Measurements from ENCODE around the gene TRIM40.

Gene TRIM40

DNA sequence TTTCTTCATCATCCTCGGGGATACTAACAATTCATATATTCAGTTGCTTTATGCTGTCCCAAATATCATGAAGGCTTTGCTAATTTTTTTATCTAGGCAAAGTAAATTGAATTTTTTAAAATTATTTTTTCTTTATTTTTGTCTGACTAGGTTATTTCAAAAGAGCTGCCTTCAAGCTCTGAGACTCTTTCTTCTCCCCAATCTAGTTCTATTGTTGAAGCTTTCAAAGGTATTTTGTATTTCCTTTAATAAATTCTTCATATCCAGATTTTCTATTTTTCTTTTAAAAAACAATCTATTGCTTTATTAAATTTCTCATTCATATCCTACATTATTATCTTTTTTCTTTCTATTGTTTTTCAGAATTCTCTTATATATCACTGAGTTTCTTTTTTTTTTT is 44.2 kb downstream of the TRIM40 start:
- CTCF ChIA-PET = no interaction called here
- no peak for DNase-seq (ENCODE audit: extremely low spot score)
- no peak for TF ChIP-seq ZNF384 (IDR thresholded peaks at IDR 0.05)
- TF ChIP-seq, protein P1, sequence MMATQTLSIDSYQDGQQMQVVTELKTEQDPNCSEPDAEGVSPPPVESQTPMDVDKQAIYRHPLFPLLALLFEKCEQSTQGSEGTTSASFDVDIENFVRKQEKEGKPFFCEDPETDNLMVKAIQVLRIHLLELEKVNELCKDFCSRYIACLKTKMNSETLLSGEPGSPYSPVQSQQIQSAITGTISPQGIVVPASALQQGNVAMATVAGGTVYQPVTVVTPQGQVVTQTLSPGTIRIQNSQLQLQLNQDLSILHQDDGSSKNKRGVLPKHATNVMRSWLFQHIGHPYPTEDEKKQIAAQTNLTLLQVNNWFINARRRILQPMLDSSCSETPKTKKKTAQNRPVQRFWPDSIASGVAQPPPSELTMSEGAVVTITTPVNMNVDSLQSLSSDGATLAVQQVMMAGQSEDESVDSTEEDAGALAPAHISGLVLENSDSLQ (IDR thresholded peaks at IDR 0.05) = no peak
- POLR2A ChIA-PET = no interaction called here

DNA sequence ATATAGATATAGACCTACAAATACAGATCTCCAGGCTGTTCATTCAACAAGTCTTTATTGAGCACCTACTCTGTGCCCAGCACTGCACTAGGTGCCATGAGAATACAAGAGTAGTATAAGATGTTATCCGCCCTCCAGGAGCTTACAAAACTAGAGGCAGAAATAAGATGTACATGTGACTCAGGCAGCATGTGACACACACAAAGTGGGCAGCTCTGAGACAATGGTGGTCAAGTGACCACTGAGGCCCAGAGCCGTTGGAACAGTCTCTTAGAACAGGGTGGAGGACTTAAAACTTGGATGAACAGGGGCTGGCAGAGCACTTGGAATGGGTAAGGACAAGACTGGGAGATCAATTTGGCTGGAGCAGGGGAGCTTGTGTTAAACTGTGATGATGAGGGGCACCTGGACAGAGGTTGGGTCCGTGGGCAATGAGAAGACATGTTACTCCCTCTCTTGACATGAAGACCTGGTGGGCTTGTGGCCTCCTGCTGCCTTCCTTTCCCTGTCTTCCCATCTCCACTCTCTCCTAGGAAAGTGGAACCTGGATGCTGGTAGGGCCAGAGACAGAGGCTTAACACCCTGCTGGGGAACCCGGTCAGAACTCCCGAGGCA is 48.6 kb downstream of the TRIM40 start:
- POLR2A ChIA-PET = no interaction called here

DNA sequence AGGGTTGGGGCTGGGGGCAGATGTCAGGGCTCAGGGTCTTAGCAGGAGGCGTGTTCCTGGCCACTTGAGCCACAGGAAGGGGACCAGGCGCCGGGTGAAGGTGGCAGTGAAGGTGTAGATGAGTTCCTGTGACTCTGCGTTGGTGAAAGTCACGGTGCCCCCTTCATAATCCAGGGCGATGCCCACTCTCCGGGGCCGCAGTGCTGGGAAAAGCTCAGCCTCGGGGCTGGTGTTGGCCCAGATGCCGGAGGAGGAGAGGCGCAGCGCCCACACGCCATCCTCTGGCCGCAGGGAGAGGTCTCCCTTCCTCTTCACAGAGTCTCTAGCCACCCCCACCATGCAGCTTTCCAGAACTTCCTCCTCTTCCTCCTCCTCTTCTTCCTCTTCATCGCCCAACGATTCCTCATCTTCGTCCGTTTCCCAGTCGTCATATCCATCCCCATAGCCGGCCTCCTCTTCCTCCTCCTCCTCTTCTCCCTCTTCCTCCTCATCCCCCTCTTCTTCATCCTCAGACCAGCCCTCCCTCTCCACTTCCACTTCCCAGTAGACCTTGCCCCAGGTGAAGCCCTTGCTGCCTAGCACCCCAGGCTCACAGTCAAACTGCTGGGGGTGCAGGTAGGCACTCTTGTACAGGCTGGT is 50.0 kb downstream of the TRIM40 start:
- no peak for DNase-seq (ENCODE audit: extremely low spot score)
- TF ChIP-seq SP1 (IDR thresholded peaks at IDR 0.05) = no peak
- no peak for TF ChIP-seq FOXK2 (IDR thresholded peaks at IDR 0.05)
- TF ChIP-seq FOXA1 (IDR thresholded peaks at IDR 0.05) = no peak
- TF ChIP-seq LEF1 (IDR thresholded peaks at IDR 0.05; ENCODE audit: borderline replicate concordance) = no peak
- no peak for TF ChIP-seq FOXM1 (IDR thresholded peaks at IDR 0.05; ENCODE audit: borderline replicate concordance)
- no peak for TF ChIP-seq TARDBP (IDR thresholded peaks at IDR 0.05)
- no peak for TF ChIP-seq BHLHE40 (IDR thresholded peaks at IDR 0.05; ENCODE audit: borderline replicate concordance)
- TF ChIP-seq L3MBTL2 (conservative IDR thresholded peaks at IDR 0.05) = no peak
- CTCF ChIA-PET = no interaction called here
- POLR2A ChIA-PET = no interaction called here

More for the DNA sequence above, 48.6 kb downstream of the TRIM40 start:
- TF ChIP-seq SUZ12 (IDR thresholded peaks at IDR 0.05) = no peak
- no peak for TF ChIP-seq FOXM1 (IDR thresholded peaks at IDR 0.05; ENCODE audit: borderline replicate concordance)
- TF ChIP-seq BHLHE40 (IDR thresholded peaks at IDR 0.05; ENCODE audit: borderline replicate concordance) = no peak
- no peak for TF ChIP-seq ZNF384 (IDR thresholded peaks at IDR 0.05)
- no peak for TF ChIP-seq ELF4 (IDR thresholded peaks at IDR 0.05)
- no peak for TF ChIP-seq FOXA1 (IDR thresholded peaks at IDR 0.05)
- TF ChIP-seq LEF1 (IDR thresholded peaks at IDR 0.05; ENCODE audit: borderline replicate concordance) = no peak
- TF ChIP-seq CTBP1 (IDR thresholded peaks at IDR 0.05; ENCODE audit: borderline replicate concordance) = no peak
- no peak for TF ChIP-seq HDGF (IDR thresholded peaks at IDR 0.05; ENCODE audit: borderline replicate concordance)
- TF ChIP-seq ARNT (IDR thresholded peaks at IDR 0.05) = no peak
- CTCF ChIA-PET = no interaction called here
- DNase-seq (ENCODE audit: extremely low spot score) = no peak

DNA sequence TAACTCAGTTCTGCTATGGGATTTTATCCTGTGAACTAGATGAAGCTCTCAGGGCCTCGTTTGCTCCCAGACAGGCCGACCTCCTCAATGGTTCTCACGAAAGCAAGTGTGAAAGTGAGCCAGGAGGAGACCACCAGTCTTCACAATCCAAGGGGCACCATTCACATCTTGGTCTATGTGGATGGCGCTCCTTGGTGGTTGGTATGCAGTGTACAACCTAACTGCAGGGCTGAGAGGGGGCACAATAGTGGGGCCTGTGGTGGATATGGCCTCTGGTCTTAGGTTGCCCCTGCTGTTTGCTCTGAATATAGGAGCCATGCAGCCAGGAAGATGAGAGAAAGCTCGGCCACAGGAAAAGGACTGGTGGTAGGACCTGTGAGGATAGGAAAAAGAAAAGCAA is 52.6 kb downstream of the TRIM40 start:
- DNase-seq (ENCODE audit: extremely low spot score) = no peak
- ChIA-PET CTCF (interaction anchor here (0.9 kb wide), 1 partner anchor 85 kb away, joined by 3 read pairs; no protein-coding TSS in a partner anchor), POLR2A (no interaction called here)
- TF ChIP-seq ZNF384 (IDR thresholded peaks at IDR 0.05) (no peak), NFRKB (IDR thresholded peaks at IDR 0.05) (no peak), FOXM1 (IDR thresholded peaks at IDR 0.05; ENCODE audit: borderline replicate concordance) (no peak), CTBP1 (IDR thresholded peaks at IDR 0.05; ENCODE audit: borderline replicate concordance) (no peak), TARDBP (IDR thresholded peaks at IDR 0.05) (no peak), SUZ12 (IDR thresholded peaks at IDR 0.05) (no peak), FOXA1 (IDR thresholded peaks at IDR 0.05) (no peak), ELF4 (IDR thresholded peaks at IDR 0.05) (no peak), BHLHE40 (IDR thresholded peaks at IDR 0.05; ENCODE audit: borderline replicate concordance) (no peak), HDGF (IDR thresholded peaks at IDR 0.05; ENCODE audit: borderline replicate concordance) (no peak), SP1 (IDR thresholded peaks at IDR 0.05) (no peak), ARNT (IDR thresholded peaks at IDR 0.05) (no peak), FOXK2 (IDR thresholded peaks at IDR 0.05) (no peak), L3MBTL2 (conservative IDR thresholded peaks at IDR 0.05) (no peak), LEF1 (IDR thresholded peaks at IDR 0.05; ENCODE audit: borderline replicate concordance) (no peak)
- TF ChIP-seq, protein P1 (IDR thresholded peaks at IDR 0.05) = no peak

DNA sequence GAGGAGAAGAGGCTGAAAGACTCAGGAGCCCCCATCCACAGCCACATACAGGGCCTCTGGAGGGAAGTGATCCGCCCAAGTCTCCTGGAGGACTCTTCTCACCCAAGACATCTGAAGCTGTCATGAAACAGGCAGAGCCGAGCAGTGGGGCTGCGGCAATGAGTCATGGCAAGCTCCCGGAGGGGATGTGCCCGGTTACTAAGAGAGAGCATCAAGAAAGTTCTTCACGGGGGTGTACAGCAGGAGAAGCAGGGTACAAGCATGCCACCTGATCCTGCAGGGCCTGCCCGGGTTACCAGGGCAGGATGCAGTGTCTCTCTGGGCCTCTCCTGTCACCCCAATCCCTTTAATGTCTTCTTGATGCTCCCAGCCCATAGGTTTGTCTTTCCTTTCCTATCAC is 56.1 kb downstream of the TRIM40 start:
- no peak for TF ChIP-seq TARDBP (IDR thresholded peaks at IDR 0.05)
- CTCF ChIA-PET = no interaction called here

DNA sequence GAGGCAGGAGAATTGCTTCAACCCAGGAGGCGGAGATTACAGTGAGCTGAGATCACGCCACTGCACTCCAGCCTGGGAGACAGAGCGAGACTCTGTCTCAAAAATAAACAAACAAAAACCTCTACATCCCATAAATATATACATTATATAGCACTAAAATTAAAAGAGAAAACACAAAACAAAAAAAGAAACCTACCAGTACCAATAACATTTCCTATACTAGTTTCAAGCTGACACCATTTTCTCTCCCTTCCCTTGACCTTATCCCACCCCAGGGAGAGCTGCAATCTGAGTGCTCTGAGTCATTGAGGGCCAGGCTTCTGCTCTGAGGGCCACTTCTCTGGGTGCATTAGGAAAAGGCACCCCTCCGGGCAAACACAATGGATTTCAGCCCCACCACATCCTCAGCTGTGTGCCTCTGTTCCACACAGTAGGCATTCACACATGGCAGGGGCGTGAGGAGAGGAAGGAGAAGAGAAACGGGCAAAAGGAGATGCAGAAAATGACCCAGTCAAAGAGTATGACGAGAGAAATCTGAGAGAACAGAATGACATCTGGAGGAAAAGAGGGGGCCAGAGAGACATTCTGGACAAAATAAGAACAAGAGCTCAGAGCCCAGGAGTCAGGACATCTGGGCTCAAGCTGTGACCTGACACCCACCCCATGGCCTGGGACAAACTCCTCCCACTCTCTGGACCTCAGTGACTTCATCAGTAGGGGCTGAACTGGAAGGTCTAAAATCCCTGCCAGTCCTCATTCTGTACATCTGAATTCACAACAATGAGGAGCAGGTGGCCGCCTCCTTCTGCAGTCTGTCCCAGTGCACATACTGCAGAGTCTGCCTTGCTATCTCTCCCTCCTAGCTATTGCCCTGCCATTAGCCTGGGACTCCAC is 59.1 kb downstream of the TRIM40 start:
- TF ChIP-seq FOXK2 (IDR thresholded peaks at IDR 0.05) (no peak), LEF1 (IDR thresholded peaks at IDR 0.05; ENCODE audit: borderline replicate concordance) (no peak), ELF4 (IDR thresholded peaks at IDR 0.05) (no peak), ZNF384 (IDR thresholded peaks at IDR 0.05) (no peak), SP1 (IDR thresholded peaks at IDR 0.05) (no peak), L3MBTL2 (conservative IDR thresholded peaks at IDR 0.05) (no peak), SUZ12 (IDR thresholded peaks at IDR 0.05) (no peak), NFRKB (IDR thresholded peaks at IDR 0.05) (no peak), TARDBP (IDR thresholded peaks at IDR 0.05) (no peak), FOXM1 (IDR thresholded peaks at IDR 0.05; ENCODE audit: borderline replicate concordance) (no peak), CTBP1 (IDR thresholded peaks at IDR 0.05; ENCODE audit: borderline replicate concordance) (no peak), HDGF (IDR thresholded peaks at IDR 0.05; ENCODE audit: borderline replicate concordance) (no peak), FOXA1 (IDR thresholded peaks at IDR 0.05) (no peak), ARNT (IDR thresholded peaks at IDR 0.05) (no peak), BHLHE40 (IDR thresholded peaks at IDR 0.05; ENCODE audit: borderline replicate concordance) (no peak)
- TF ChIP-seq, protein P1 (IDR thresholded peaks at IDR 0.05) = no peak
- POLR2A ChIA-PET = interaction anchor here (1.3 kb wide), 1 partner anchor 11 kb away, joined by 4 read pairs; no protein-coding TSS in a partner anchor
- no peak for DNase-seq (ENCODE audit: extremely low spot score)
- CTCF ChIA-PET = interaction anchor here (0.6 kb wide), 1 partner anchor 256 kb away, joined by 6 read pairs; no protein-coding TSS in a partner anchor

More for the DNA sequence above, 56.1 kb downstream of the TRIM40 start:
- DNase-seq (ENCODE audit: extremely low spot score) = no peak
- POLR2A ChIA-PET = interaction anchor here (2.1 kb wide), 1 partner anchor 21 kb away, joined by 5 read pairs; the partner anchor contains the start of gene TRIM26
